Activated CD8-positive, alpha-beta memory T cell treated with anti-CD3 and anti-CD28 coated beads, Interleukin-2, amount 50 U/mL, for 24 hours (primary cell): ENCODE measurements around the gene RTP5.

ENCODE experiments used
- DNase-seq: peaks from one replicate; pipeline ENCODE4 v3.0.0-alpha.2; 2020; ENCODE audit errors: extremely low read depth

RTP5 gene

DNA sequence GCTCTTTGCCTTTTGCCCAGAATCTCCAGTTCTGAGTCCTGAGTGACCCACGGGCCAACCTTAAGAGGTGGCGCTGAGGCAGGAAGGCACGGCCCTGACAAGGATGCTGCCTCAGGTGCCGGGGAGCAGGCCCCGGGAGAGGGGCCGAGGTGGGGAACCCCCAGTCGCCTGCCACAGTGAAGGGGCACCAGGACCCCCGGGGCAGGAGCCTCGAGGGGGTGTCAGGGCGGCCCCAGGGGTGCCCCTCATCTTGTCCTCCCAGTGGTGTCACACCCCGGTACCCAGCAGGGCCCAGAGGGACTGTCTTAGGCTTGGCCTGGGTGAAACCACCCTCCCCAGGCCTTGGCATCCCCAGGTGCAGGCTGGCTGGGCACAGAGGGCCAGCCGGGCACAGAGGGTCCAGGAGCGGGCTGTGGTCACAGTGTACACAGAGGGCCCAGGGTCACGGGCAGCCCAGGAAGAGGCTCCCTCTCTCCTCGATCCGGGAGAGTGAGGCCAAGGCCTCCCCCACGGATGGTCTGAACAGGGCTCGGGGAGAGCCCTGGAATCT is 11.9 kb upstream of the RTP5 start:
- no peak for DNase-seq

DNA sequence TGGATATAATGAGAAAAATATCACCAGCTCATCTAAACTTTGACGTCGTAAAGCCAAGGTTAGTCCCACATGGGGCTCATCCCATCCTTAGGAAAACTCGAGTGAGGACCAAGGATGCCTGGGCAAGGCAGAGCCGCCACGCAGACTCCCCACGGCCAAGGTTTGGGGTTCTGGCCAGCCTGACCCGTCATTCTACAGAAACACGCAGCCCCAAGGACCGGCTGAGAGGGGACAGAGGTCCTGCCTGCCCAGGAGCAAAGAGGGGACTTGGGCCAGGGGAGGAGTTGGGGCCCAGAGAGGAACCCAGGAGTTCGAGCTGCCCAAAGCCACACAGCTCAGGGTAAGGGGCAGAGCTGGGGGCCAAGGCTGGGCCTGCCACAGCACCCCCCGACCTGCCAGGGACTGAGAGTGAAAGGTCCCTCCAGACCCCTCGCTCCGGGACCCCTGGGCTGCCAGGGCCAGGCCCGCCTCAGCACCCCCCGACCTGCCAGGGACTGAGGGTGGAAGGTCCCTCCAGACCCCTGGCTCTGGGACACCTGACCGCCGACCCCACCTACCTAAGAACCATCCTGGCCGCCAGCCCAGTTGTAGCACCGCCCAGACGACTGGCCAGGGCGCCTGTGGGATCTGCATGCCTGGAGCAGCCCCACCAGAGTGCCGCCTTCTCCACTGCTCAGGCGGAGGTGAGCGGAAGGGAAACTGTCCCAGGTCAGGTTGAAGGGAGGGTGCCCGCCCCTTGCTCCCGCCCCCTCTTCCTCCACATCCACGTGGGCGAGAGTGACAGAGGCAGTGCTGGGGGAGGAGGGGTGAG is 11.1 kb upstream of the RTP5 start, which contains the start of gene PDCD1:
Gene PDCD1, minus strand, starts transcription at position 689 of the 811 bp plus-strand sequence. Its CDS starts 56 bp downstream, at position 633.
- peak; percentile 44 for DNase-seq

DNA sequence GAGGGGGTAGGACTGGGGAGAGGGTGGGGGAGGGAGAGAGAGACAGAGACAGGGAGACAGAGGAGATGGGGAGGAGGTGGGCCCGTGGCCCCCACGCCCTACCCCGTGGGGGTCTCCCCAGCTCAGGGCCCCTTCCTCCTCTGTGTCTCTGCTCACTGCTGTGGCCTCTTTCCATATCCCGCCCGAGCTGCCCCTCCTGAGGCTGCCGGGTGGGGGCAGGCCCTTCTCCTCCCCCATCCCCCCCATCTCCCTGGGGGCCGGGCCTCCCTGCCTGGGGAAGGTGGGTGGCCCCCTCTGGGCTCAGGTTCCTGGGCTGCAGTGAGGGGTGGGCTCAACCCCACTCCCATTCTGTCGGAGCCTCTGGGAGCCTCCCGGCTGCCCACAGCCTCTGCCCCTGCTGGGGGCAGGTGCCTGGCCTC is 10.5 kb upstream of the RTP5 start:
- no peak for DNase-seq

DNA sequence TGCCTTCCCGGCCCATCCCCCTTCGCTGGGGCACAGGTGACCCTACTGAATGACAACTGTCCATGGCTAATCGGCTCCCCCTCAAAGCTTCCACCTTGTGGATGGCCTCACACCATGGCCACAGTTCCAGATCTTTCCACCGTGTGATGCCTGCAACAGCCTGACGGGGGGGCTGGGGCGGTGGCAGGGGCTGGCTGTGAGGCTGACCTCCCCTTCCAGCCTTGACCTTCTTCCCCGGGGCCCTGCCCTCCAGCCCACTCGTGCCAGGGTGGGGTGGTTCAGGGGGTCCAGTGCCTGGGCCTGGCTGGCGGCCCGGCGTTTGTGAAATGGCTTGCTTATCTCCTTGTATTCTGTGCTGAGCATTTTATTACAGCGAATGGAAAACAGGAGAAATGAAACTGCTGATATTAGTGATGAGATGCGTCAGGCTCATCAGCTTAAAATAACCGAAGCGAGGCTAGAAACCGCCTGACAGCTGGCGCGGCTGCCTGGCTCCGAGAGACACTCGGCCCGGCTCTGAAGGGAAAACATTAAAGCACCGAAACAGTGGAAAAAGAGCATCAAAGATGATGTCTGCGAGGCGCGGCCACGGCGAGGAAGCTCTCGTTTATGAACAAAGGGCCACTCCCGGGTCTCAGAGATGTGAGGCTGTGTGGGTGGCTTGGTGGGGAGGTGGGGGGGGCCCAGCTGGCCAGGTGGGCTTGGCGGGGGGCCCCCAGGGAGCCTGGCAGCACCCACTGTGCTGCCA is 9.9 kb upstream of the RTP5 start:
- peak; percentile 42 for DNase-seq

DNA sequence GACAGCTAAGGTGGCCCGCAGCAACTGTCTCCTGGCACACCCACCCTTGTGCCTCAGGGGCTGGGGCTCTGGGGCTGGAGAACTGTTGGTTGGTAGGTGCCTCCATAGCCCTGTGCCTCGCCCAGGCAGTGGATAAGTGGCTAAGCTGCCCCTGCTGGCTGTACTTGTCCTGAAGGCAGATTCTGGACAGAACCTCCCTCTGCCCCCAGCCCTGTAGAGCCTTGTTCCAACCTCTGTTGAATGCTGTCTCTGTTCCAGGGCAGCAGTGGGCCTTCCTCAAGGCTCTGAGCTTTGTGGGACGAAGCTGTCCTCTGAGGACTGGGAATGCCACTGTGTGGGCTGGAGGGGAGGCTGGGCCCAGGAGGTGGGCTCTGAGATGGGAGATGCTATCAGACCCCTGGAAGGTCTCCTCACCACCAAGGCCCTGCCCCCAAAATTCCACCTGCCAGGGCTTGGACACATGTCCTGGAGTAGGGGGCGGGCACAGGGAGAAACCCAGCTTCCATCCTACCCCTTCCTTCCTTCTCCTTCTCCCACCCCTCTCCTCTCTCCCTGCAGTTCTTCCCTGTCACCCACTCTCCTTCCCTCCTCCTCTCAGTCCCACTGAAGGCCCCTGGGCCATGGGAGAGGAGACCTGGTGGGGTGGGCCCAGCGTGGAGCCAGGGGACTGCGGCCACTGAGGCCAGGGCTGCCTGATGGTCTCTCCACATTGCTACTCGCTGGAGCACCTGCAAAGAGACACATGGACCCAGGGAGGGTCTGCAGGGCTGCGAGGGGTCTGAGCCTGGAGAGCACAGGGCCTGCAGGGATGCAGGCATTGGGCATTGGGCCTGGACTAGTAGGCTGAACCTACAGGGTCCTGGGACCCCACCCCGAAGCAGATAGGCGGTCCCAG is 9.1 kb upstream of the RTP5 start:
- DNase-seq, result no peak

DNA sequence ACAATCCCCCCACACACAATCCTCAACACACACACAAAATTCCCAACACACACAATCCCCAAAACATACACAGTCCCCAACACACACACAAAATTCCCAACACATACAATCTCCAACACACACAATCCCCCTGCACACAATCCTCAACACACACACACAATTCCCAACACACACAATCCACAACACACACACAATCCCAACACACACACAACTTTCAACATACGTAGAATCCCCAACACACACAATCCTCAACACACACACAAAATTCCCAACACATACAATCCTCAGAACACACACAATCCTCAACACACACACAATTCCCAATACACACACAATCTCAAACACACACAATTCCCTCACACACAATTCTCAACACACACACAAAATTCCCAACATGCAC is 8.3 kb upstream of the RTP5 start:
- no peak for DNase-seq

DNA sequence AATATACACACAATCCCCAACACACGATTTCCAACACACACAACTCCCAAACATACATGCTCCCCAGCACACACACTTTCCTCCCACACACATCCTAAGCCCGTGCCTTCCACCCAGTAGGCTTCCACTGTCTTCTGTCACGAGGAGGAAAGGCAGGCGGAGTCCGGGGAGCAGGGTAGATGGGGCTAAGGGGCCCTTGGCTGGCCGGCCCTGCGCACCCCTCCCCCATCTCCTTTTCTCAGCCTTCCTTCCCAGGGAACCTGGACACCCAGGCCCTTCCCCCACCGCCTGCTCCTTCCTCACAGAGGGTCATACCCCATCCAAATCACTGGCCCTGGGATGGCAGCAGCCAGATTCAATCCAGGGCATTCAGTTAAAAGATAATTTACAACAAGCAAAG is 7.4 kb upstream of the RTP5 start:
- DNase-seq, result no peak

DNA sequence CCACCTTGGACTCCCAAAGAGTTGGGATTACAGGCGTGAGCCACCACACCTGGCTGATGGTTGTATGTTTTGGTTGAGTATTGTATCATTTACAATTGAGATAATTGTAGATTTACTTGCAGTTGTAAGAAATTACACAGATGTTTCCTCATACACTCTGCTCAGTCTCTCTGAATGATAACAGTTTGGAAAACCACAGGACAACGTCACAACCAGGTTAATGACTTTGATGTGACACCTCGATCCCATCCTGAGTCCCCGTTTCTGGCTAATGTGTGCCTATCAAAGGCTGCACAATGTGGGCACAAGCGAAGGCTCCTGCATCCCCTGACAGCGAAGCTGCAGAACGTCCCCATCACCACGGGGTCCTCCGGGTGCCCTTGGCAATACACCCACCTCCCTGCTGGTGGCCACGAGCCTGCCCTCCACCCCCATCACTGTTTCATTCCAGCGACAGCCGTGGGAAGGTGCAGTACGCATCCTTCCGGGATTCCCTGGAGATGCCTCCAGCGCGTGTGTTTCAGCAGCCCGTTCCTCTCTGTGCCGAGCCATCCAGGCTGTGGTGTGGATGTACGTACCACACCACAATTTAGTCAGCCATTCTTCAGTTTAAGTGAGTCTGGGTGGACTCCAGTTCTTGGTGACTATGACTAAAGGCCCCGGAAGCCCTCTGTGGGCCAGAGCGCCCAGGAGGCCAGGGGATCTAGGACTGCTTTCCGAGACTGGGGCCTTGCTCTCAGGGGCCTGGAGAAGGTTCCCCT is 6.6 kb upstream of the RTP5 start:
- DNase-seq, result no peak

DNA sequence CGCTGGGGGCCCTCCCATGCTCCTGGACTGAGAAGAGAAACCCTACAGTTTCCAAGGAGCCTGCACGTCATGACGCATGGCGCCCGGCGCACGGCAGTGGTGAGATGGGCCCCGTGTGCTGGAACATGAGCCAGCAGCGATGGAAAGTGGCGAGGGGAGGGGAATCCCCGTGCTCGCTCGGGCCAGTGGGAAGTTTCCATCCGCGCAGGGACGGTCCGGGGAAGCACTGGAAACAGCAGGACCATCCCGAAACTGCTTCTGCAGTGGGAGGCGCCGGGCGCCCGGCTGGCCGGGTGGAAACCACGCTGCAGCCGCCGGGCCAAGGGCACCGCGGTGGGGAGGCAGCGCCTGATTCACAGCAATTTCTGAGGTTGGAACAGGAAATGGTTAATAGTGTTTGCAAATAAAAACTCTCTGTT is 6.0 kb upstream of the RTP5 start:
- DNase-seq, result no peak

DNA sequence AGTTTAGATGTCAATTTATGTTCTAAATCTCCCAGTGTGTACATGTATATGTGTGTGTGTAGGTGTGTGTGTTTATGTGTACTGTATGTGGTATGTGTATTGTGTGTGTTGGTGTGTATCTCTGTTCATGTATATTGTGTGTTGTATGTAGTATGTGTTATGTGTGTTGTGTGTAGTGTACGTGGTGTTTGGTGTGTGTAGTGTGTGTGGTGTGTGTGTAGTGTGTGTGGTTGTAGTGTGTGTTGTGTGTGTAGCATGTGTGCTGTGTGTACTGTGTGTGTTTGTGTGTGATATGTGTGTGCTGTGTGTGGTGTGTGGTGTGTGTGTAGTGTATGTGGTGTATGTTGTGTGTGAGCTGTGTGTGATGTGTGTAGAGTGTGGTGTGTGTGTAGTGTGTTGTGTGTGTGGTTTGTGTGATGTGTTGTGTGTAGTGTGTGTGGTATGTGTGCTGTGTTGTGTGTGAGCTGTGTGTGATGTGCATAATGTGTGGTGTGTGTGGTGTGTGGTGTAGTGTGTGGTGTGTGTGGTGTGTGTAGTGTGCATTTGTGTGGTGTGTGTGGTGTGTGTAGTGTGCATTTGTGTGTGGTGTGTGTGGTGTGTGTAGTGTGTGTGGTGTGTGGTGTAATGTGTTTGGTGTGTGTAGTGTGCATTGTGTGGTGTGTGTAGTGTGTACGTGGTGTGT is 5.2 kb upstream of the RTP5 start:
- DNase-seq, result no peak

DNA sequence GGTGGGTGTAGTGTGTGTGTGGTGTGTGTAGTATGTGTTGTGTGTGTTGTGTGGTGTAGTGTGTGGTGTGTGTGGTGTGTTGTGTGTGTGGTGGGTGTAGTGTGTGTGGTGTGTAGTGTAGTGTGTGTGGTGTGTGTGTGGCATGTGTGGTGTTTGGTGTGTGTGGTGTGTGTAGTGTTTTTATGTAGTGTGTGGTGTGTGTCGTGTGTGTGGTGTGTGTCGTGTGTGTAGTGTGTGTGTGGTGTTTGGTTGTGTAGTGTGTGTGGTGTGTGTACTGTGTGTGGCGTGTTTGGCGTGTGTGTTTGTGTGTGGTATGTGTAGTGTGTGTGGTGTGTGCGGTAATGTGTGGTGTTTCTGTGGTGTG is 4.7 kb upstream of the RTP5 start:
- DNase-seq, result no peak

DNA sequence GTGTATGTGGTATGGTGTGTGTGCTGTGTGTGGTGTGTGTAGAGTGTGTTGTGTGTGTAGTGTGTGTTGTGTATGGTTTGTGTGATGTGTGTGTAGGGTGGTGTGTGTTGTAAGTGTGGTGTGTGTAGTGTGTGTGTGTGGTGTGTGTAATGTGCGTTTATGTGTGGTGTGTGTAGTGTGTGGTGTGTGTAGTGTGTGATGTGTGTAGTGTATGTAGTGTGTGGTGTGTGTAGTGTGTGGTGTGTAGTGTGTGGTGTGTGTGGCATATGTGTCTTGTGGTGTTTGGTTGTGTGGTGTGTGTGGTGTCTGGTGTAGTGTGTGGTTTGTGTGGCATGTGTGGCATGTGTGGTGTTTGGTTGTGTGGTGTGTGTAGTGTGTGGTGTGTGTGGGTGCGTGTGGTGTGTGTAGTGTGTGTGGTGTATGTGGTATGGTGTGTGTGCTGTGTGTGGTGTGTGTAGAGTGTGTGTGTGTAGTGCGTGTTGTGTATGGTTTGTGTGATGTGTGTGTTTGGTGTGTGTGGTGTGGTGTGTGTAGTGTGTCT is 4.0 kb upstream of the RTP5 start:
- no peak for DNase-seq

DNA sequence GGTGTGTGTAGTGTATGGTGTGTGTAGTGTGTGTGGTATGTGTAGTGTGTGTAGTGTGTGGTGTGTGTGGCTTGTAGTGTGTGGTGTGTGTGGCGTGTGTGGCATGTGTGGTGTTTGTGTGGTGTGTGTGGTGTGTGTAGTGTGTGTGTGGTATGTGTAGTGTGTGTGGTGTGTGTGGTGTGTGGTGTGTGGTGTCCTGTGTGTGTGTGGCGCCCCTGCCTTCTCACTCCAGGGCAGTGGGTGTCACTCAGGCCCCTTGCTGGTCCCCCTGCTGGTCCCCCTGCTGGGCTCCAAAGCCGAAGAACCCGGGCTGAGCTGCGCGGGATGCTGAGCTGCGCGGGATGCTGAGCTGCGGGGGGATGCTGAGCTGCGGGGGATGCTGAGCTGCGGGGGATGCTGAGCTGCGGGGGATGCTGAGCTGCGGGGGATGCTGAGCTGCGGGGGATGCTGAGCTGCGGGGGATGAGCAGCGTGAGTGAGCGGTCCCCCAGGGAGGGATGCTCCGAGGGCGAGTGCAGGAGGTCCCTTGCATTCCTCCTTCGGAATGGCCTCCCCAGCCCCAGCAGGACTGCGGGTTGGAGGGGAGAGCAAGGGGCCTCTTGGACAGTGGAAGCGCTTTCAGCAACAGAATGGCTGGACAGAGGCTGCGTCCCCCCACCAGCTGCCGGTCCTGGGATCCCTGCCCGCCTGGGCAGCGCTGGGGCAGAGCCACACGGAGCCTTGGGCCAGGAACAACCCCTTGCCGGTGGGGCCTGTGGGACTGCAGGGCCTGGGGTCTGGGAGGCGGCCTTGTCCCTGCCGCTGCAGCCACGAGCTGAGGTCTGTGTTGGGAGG is 3.4 kb upstream of the RTP5 start:
- DNase-seq, result no peak

DNA sequence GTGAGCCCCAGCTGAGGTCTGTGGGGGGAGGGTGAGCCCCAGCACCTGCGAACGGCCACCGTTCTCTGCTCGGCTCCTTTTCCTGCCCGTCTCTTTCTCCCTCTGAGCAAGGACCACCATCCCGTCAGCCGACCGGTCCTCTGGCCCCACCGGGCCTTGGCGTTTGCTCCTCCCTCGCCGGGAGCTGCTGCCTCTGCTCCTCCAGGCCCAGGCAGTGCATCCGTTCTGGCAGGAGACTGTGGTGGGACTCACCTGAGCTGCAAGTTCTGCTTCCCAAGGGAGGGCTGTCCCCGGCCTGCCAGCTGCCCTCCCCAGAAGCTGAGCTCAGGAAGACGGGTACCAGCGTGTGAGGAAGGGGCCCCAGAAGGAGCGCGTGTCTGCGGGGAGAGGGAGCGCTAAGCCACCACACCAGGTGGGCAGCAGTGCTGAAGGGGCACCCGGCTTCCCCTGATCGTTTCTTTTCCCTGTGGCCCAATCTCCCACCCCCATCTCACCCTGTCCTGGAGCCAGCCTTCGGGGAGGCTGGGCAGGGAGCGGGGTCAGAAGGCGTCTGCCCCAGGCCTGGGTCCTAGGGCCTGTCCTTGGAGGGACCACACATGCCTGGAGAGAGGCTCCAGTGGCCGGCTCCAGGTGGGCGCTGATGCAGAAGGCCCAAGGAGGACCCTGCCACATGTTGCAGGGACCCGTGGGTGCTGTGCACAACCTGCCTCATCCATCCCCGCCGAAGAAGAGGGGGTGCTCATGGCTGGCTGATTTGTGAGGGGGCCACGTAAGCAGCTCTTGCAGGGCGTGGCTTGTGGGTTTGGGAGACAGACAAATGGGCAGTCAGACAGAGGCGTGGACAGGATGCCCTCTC is 2.5 kb upstream of the RTP5 start:
- no peak for DNase-seq

DNA sequence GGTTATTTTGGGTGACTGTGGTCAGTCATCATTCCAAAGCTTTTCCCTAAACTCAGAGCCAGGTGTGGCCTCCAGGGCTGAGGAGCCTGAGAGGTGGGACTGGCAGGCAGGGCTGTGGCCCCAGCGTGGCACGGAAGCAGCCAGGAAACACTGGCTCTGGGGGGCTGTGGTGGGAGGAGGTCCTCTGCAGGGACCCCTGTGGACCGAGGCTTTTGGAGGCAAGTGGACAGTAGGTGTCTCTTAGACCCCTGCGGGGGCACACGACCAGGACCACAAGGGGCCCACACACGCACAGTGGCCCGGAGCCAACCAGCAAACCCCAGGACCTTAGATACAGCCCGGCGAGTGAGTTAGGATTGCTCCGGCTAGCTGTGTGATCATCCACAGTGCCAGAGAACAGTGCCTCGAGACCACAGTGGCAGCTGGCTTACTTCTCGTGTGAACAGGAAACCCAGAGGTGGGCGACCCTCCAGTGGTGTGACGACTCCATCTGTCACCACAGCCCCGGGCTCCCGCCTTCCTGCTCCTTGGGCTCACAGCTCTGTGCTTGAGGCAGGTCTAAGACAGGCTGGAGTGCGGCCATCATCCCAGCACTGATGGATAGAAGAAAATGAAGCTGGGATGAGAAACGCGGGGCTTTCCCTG is 1.6 kb upstream of the RTP5 start:
- peak; percentile 36 for DNase-seq

DNA sequence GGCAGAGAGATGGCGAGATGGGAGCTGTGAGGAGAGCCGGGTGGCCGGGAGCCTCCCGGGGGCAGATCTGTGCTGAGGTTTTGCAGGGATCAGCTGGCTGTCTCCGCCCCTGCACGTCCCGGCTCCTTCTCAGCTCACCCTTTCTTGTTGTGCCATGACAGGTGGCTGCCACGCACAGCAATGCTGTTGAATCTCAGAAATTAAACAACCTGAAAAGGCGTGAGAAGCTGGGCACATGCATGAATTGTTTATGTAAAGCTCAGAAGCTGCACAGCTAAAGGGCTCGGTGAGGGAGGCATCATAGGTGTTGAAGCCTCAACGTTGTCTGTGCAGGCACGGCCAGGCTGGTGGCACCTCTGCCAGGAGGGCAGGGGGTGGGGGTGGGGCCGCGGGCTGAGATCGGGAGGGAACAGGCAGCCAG is 858 bp upstream of the RTP5 start:
- DNase-seq, result no peak

DNA sequence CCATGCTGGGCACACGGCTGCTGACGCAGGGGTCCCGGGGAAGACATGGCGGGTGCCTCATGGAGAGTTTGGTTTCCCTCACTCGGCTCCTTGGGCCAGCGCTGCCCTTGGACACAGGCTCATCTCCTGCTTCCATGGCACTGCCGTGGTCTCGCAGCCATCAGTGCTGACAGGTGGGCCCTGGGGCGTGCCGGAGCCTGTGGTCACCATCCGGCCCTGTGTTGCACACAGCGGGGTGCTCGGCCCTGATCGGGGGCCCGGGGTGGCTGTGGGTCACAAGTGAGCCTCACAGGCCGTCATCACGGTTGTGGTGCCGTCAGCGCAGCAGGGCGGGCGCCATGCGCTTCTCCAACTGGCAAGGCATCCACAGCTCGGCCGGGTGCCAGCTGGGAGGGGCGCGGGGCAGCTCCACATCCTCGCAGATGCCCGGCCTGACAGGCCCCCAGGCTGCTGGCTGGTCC is 582 bp downstream of the RTP5 start:
- DNase-seq, result no peak
